ENCODE results near the gene TAMALIN. TPM values are rescaled to one million over a fixed set of nuclear protein-coding genes. Genes with fewer than 3 reads are reported as not detected.
A peak's percentile ranks its signal among the peaks of the same experiment; 100 is the strongest.

The TAMALIN gene
- total and polyA plus RNA-seq, 2 of the 4 experiments (the other 2 are of a cell fraction), result 2.7 to 5.3 TPM

DNA sequence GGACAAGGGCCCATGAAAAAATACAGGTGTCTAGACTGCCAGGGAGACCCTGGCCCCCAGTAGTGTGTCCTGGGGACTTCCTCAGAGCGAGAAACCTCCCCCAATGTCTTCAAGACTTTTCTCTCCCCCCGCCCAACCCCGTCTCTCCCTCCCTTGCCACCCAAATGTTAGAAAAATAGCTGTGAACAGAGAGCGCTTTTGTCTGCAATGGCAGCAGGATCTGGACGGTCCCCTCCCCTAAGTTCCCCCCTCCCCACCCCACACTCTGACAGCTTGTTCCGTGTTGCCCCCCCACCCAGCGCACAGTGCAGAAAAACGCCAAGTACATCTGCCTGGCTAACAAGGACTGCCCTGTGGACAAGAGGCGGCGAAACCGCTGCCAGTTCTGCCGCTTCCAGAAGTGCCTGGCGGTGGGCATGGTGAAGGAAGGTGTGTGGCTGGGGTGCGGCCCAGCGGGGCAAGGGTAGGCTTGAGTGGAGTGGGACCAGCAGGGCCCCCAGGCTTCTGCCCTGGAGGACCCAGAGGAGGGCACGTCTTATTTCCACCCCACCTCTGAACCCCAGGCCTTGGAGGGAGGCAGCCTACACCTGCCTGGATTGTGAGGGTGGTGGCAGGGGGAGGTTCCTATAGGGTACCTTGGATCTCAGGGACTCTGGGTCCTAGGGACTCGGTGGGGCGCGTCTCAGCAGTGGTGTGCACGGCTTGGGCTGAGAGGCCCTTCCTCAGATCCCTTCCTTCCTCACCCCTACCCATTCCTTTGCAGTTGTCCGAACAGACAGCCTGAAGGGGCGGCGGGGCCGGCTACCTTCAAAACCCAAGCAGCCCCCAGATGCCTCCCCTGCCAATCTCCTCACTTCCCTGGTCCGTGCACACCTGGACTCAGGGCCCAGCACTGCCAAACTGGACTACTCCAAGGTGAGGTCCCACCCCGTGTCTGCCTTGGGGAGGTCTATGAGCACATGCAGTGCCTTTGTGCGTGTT, 49.3 kb downstream of the TAMALIN start (continued):
- TF ChIP-seq BHLHE40 (IDR thresholded peaks at IDR 0.05; ENCODE audit: low read depth, low read length) (0 out of 2 replicates have a peak, but pooled peaks have one; percentile 2), RAD21 (IDR thresholded peaks at IDR 0.05; ENCODE audit: low read length) (no peak)

DNA sequence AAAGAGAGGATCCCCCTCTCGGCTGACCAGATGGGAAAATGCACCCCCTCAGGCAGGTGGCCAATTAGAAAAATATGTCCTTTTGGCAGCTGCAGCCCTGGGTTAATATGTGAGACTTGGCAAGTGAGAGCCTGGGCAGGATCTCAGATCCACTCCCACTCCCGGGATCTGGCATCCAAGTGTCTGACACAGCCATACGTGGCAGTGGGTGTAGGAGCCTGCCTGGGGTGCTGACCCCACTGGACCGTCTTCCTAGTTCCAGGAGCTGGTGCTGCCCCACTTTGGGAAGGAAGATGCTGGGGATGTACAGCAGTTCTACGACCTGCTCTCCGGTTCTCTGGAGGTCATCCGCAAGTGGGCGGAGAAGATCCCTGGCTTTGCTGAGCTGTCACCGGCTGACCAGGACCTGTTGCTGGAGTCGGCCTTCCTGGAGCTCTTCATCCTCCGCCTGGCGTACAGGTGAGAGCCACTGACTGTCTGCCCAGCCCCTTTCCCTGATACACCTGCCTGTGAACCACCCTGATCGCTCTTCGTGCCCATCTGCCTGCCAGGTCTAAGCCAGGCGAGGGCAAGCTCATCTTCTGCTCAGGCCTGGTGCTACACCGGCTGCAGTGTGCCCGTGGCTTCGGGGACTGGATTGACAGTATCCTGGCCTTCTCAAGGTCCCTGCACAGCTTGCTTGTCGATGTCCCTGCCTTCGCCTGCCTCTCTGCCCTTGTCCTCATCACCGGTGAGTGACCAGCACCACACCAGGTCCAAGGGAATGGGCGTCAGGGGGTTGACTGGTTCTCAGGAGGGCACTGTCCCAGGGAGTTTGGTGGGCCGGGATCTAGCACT, 50.3 kb downstream of the TAMALIN start:
- no peak overlapping the region for H3K9ac ChIP-seq (ENCODE audit: low read depth, low read length)
- 90% methylated on average over 14 of the region's 23 CpGs; no CpG with 5 or more reads in 1 of the 2 experiments for whole genome bisulfite sequencing, 2 experiments (ENCODE audit: extremely low coverage in 2 of 2, insufficient read length in 1 of 2)
- dilution Hi-C loops (cut with HindIII; ENCODE audit: low sequenced_read_pairs, unreplicated experiment), result no loop called here

More for the DNA sequence above, 50.3 kb downstream of the TAMALIN start:
- Histone ChIP-seq H2BK120ac (ENCODE audit: low read depth, low read length) (no peak overlapping the region), H4K20me1 (ENCODE audit: insufficient read depth, low read length) (peaks cover 38% of the 10 kb centered on the region), H4K91ac (ENCODE audit: insufficient read depth, low read depth, low read length) (no peak overlapping the region), H2BK15ac (ENCODE audit: low read depth, low read length) (no peak overlapping the region), H3K18ac (ENCODE audit: low read depth, low read length) (no peak overlapping the region), H3K9me3 (ENCODE audit: control insufficient read depth, insufficient read depth, low read length) (no peaks in the 10 kb centered on the region), H3K56ac (ENCODE audit: extremely low read depth, insufficient read depth, low read length) (no peak overlapping the region), H2AFZ (replicated peaks; ENCODE audit: low read length, poor library complexity) (no peak overlapping the region), H3K14ac (replicated peaks; ENCODE audit: low read depth, low read length) (no peak overlapping the region), H2BK5ac (ENCODE audit: low read depth, low read length, poor library complexity, severe bottlenecking) (no peak overlapping the region), H3K4me2 (ENCODE audit: low read depth, low read length) (no peak overlapping the region), H3K23ac (ENCODE audit: low read depth, low read length) (no peak overlapping the region), H3K4ac (ENCODE audit: low read depth, low read length) (no peak overlapping the region), H3K4me3 (ENCODE audit: insufficient read depth, low read depth, low read length) (no peak overlapping the region), H2AK5ac (ENCODE audit: low read depth, low read length) (no peak overlapping the region), H3K4me1 (ENCODE audit: control insufficient read depth, insufficient read depth, low read length) (peaks cover 11% of the 10 kb centered on the region), H2BK20ac (ENCODE audit: low read depth, low read length) (no peak overlapping the region), H3K79me1 (ENCODE audit: low read depth in 1 of 2, low read length in 2 of 2) (peaks cover 0 to 37% of the 10 kb centered on the region in 2 experiments; a peak in 2 of 4 replicates), H4K8ac (ENCODE audit: low read depth in 2 of 2, low read length in 2 of 2) (no peak overlapping the region), H3K27ac (ENCODE audit: insufficient read depth, low read length) (no peak overlapping the region), H4K5ac (ENCODE audit: low read depth, low read length) (no peak overlapping the region), H3K36me3 (ENCODE audit: control insufficient read depth, insufficient read depth, low read length) (peaks cover 46% of the 10 kb centered on the region), H3K9me1 (ENCODE audit: insufficient read depth, low read length) (peaks cover 6% of the 10 kb centered on the region; the same call in 1 of the 2 replicates), H2AK9ac (replicated peaks; ENCODE audit: low read depth, low read length, poor library complexity) (peak overlapping the region; percentile 40), H3K27me3 (ENCODE audit: control insufficient read depth, insufficient read depth, low read length) (no peaks in the 10 kb centered on the region)
- ChIA-PET POLR2A (ENCODE audit: unreplicated experiment) (no interaction called here), CTCF (no interaction called here)
- ATAC-seq (ENCODE audit: low read depth), result no peak
- peak; percentile 54 for DNase-seq
- intact Hi-C loops (cut with micrococcal nuclease), result no loop called here
- in situ Hi-C loops (cut with MboI; ENCODE audit: low sequenced_read_pairs), result no loop called here
- no peak for TF ChIP-seq RAD21 (IDR thresholded peaks at IDR 0.05; ENCODE audit: low read length)
- TF ChIP-seq RFX5 (IDR thresholded peaks at IDR 0.05; ENCODE audit: low read depth, low read length), result no peak
- 0 out of 2 replicates have a peak, but pooled peaks have one; percentile 1 for TF ChIP-seq NFE2L2 (IDR thresholded peaks at IDR 0.05; ENCODE audit: low read depth, low read length)
- TF ChIP-seq BHLHE40 (IDR thresholded peaks at IDR 0.05; ENCODE audit: low read depth, low read length), result 0 out of 2 replicates have a peak, but pooled peaks have one; percentile 1
- TF ChIP-seq, protein P1, sequence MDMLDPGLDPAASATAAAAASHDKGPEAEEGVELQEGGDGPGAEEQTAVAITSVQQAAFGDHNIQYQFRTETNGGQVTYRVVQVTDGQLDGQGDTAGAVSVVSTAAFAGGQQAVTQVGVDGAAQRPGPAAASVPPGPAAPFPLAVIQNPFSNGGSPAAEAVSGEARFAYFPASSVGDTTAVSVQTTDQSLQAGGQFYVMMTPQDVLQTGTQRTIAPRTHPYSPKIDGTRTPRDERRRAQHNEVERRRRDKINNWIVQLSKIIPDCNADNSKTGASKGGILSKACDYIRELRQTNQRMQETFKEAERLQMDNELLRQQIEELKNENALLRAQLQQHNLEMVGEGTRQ (IDR thresholded peaks at IDR 0.05; ENCODE audit: low read depth, low read length), result peak; percentile 23
- TF ChIP-seq CHD1 (IDR thresholded peaks at IDR 0.05; ENCODE audit: low read depth, low read length), result peak; percentile 66; the same call in 1 of the 2 replicates
- TF ChIP-seq POLR2A (IDR thresholded peaks at IDR 0.05; ENCODE audit: low read depth, low read length), result peak; percentile 24
- BruUV-seq (replicated peaks), result no TSS peak
